Skeletal muscle tissue (tissue), 2 donors: ENCODE measurements around the gene ZNF37A. TPM values are rescaled to one million over a fixed set of nuclear protein-coding genes. Genes with fewer than 3 reads are reported as not detected.

Experiments used
- small RNA-seq: library from RNA; depleted of rRNA; stranded (forward); fragments of <200 nt; gene quantifications from one replicate; pipeline ENCODE3, GENCODE V24; 2014
- total RNA-seq: library from RNA; depleted of rRNA; stranded (reverse); fragments of >200 nt; gene quantifications from one replicate; pipeline ENCODE4 v1.2.3, GENCODE V29; 2014

The ZNF37A gene
- total RNA-seq, 1 donor from 2014 or later, result 5.7 TPM

Small RNA genes lying within 50 kb of the gene (small RNA-seq; reads per million reads assigned to genes)
- gene AL117339.2, result not detected
- gene AL161931.1, result not detected
- gene FXYD6P2, result not detected

Other genes with a start within 250 kb of the ZNF37A start
- 16.7 TPM for gene ZNF248, start 236.7 kb upstream of the ZNF37A start, total RNA-seq
- gene ZNF25, start 117.7 kb upstream of the ZNF37A start, total RNA-seq, result 7.8 TPM
- gene ZNF33A, start 83.7 kb upstream of the ZNF37A start, total RNA-seq, result 12.5 TPM